Measurements from ENCODE around the gene NAALADL2.

The NAALADL2 gene

DNA sequence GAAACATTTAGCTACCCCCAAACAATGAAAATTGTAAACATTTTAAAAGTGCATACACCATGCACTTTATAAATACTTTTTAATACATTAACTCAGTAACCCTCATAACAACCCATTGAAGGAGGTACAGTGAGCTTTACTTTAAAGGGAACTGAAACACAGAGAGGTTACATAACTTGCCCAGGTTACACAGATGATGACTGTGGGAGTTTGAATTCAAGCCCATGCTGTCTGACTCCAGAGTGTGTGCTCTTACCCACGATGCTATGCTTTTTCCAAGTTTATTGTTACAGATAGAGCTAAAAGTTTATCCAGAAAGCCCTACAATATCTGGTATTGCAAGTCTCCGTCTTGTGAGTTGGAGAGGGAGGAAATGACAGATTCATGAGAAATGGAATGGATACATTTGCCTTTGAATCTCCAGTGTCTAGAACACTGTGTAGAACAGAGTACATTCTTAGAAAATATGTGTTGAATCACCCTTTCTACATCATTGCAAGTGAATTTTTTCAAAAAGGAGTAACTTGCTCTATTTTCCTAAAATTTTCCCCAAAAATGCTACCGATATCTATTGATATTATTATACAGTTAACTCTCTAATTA, 428.3 kb downstream of the NAALADL2 start:
- Histone ChIP-seq H3K4me3 (no peak overlapping the region), H3K27ac (no peak overlapping the region)

DNA sequence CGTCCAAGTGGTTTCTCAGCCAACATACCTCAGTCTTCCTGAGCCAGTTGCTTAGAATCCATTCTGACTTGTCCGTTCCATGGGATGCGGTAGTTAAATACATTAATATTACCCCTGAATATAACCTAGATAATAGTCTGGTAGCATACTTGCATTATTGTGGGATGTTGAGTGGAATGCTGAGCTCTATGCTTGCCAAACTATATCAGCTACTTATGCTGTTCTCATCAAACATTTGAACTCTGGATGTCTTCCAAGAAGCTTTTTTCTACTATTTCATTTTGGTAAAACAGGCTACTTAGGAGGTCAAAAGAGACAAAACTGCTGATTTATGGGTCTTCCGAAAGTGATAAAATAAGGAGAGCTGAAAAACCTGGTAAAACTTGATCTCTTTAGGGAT, 429.5 kb downstream of the NAALADL2 start:
- Histone ChIP-seq H3K27ac (no peak overlapping the region), H3K4me3 (no peak overlapping the region)
- TF ChIP-seq, protein P1, sequence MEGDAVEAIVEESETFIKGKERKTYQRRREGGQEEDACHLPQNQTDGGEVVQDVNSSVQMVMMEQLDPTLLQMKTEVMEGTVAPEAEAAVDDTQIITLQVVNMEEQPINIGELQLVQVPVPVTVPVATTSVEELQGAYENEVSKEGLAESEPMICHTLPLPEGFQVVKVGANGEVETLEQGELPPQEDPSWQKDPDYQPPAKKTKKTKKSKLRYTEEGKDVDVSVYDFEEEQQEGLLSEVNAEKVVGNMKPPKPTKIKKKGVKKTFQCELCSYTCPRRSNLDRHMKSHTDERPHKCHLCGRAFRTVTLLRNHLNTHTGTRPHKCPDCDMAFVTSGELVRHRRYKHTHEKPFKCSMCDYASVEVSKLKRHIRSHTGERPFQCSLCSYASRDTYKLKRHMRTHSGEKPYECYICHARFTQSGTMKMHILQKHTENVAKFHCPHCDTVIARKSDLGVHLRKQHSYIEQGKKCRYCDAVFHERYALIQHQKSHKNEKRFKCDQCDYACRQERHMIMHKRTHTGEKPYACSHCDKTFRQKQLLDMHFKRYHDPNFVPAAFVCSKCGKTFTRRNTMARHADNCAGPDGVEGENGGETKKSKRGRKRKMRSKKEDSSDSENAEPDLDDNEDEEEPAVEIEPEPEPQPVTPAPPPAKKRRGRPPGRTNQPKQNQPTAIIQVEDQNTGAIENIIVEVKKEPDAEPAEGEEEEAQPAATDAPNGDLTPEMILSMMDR (IDR thresholded peaks at IDR 0.05) = no peak
- no peak for DNase-seq (ENCODE audit: low spot score)

More for the DNA sequence above, 428.3 kb downstream of the NAALADL2 start:
- no peak for DNase-seq (ENCODE audit: low spot score)
- TF ChIP-seq, protein P1 (IDR thresholded peaks at IDR 0.05) = no peak

DNA sequence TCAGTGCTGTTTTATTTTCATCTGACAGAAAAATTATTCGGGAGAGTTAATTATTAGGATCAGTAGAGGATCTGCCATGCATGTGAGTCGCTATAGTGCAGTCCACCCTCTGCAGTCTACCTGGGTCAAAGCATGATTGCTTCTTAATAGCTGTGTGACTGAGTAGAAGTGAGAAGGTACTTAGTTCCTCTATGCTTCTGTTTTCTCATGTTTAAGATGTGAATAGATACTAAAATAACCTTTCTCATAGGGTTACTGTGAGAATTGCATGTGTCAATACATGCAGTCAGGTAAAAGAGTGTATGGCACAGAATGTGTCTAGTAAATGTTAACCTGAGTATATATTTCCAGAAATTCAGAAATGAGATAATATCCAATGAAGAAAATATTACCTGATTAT, 435.7 kb downstream of the NAALADL2 start:
- no peak for DNase-seq (ENCODE audit: low spot score)
- TF ChIP-seq, protein P1 (IDR thresholded peaks at IDR 0.05) = no peak
- Histone ChIP-seq H3K27ac (no peak overlapping the region), H3K4me3 (no peak overlapping the region)

DNA sequence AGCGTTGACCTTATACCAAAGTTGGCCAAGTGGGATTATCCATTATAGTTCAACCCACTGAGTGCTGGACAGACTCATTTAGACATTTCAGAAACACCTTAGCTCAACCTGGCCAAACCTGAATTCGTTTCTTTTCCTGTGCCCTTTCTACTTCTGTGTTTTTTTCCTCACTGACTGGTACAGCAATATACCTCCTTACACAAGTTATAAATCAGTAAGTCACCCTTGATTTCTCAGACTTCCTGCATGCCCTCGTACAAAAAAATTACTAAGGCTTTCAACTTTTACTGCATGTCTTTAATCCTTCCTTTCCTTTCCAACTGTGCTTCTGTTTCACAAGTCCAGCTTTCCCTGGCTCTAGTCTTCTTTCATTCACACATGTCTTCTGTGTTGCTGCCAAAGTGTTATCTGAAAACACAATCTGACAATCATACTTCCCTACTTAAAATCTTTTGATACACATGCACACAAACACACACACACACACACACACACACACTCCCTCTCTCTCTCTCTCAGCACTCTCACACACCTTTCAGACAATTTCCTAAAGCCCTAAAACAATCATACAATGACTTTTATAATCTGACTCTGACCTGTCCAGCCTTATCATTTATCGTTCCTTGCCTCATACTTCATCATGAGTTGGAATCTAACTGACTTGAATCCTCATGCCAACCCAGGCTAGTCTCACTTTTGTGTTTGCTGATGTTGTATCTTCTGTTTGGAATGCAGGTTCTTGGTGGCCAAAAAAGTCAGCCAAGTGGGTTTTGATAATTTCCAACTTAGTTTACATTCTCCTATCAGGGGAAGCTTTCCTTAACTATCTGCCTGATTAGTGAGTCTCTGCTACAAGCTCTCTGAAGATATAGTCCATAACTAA, 436.4 kb downstream of the NAALADL2 start:
- no peak overlapping the region for H3K27ac ChIP-seq
- no peak for DNase-seq (ENCODE audit: low spot score)
- TF ChIP-seq, protein P1 (IDR thresholded peaks at IDR 0.05) = no peak
- H3K4me3 ChIP-seq = no peak overlapping the region

DNA sequence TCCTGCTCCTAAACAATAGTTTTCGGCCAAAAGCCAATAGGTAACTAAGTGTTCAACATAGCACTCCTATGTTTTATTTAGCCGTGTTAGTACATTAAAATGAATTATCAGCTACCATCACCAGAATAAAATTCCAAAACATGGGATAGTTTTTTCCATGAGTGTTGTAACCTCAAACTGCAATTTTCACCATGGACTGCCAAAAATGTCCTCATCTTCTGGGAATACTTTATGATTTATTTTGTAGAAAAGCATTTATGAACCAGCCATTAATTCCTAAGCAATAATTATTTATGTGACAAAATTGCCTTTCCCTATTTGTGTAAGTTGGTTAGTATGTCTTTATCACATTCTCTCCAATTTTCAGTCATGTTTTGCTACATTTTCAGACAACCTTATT, 438.1 kb downstream of the NAALADL2 start:
- H3K4me3 ChIP-seq = no peak overlapping the region
- TF ChIP-seq, protein P1 (IDR thresholded peaks at IDR 0.05) = no peak
- H3K27ac ChIP-seq = no peak overlapping the region
- DNase-seq (ENCODE audit: low spot score) = no peak

DNA sequence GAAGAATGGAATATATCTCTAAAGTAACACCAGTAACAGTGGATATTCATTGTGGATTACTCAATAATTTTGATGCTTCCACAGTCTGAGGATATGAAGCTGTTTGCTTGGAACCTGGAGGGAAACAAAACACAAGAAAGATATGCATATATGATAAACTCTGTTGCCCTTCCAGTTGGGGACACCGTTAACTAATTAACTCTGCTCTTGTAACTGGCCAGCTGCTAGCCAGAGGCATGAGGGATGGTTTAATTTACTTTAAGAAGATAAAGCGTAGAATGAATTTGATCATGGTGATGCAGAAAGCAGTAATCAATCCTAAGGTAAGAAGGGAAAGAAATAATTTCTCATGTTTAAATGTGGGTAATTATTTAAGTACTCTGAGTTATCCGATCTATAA, 442.6 kb downstream of the NAALADL2 start:
- Histone ChIP-seq H3K4me3 (no peak overlapping the region), H3K27ac (no peak overlapping the region)
- DNase-seq (ENCODE audit: low spot score) = no peak
- TF ChIP-seq, protein P1 (IDR thresholded peaks at IDR 0.05) = no peak

DNA sequence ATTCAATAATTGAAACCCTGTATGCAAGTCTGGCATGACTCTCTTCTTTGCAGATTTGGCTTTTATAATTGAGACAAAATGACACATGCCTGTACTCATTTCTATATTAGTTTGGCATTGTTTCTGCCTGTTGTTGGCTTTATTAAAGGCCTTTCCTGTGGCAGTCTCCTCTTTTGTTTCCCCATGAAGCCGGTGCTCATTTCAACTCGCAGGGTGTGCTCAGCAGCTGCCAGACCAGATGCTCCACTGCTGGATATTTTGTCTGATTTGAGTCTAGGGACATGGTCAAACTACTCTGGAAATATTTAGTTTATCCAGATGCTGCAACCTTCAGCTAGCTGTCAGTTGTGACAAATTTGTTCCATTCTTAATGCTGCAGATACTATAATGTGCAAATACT, 445.3 kb downstream of the NAALADL2 start:
- TF ChIP-seq, protein P1 (IDR thresholded peaks at IDR 0.05) = no peak
- DNase-seq (ENCODE audit: low spot score) = no peak
- Histone ChIP-seq H3K4me3 (no peak overlapping the region), H3K27ac (no peak overlapping the region)
